Raji (cell line): ENCODE results near the gene SMKR1.

Experiments used
- POLR2A ChIP-seq: IDR thresholded peaks from 2 replicates; pipeline ENCODE4 v1.6.1; 2011; ENCODE audit warnings: low read depth, low read length, control low read depth; ENCODE audit not compliant: insufficient read depth

The SMKR1 gene

DNA sequence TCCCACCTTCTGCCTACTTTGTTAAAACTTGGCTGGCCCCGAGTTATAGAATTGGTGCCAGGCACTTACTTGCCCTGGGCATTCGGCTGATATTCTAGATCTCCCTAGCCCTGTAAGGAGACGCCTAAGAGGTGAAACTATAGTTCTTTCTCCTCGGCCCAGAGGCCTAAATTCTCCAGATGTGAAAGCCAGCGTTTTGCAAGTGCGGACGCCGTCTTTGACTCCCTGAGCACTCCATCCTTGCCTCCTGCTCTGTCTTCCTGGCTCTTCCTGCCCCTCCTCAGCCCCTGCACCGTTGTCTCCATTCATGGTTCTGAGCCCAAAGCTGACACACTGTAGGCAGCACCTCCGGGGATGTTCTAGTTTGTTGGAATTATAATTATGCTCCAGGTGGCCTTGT lies 11.2 kb downstream of the SMKR1 start:
- no peak for TF ChIP-seq POLR2A

DNA sequence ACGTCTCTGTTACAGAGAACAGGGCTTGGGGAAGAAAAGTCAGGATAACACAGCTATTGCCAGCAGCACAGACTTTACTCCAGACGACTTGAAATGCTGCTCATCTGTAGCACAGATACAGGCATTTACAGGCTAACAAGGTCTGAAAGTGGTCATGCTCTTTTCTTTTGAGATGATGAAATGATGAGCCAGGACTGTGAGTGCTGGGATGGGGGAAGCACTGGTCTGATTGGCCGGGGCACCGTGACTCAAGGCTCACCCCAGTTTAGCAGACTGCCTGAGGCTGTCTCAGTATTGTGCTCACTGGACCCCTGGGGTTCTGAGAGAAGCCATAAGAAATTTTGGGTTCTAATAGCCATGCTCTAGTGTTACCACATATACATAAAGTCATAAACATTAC lies 12.4 kb downstream of the SMKR1 start:
- TF ChIP-seq POLR2A, result no peak

DNA sequence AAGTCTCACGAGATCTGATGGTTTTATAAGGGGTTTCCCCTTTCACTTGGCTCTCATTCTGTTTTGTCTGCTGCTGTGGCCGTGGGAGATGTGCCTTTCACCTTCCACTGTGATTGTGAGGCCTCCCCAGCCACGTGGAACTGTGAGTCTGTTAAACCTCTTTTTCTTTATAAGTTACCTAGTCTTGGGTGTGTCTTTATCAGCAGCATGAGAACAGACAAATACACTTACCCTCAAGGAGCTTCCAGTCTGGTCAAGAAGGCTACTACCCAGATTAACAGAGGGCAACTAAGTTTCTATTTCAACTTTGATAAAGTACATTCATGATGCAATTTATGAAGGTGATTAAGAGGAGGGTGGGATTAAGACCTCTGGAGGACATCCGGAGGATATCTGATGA lies 13.1 kb downstream of the SMKR1 start:
- TF ChIP-seq POLR2A, result no peak

DNA sequence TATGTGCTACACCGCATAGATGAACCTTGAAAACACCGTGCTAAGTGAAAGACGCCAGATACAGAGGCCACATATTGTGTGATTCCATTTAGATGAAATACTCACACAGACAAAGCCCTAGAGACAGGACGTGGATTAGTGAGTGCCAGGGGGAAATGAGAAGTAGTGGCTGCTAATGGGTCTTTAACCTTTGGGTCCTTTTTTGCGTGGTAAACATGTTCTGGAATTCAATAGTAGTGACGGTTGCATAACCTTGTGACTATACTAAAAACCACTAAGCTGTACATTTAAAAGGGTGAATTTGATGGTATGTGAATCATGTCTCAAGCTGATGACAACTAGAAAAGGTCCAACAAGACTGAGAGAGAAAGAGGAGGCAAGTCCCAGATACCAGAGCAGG lies 15.6 kb downstream of the SMKR1 start:
- TF ChIP-seq POLR2A, result no peak

DNA sequence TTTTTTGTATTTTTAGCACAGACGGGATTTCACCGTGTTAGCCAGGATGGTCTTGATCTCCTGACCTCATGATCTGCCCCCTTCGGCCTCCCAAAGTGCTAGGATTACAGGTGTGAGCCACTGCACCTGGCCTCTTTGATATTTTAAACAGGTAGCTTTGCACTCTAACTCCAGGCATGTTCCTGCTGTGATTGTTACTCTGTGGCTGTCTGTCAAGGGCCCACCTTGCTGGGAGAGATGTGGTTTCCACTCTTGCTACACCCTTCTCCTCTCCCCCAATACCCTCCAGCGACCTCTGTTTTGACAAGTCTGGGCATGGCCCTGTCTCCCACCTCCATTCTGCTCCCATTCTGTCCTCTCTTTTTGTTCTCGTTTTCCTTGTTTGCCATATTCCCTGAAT lies 17.1 kb downstream of the SMKR1 start:
- TF ChIP-seq POLR2A, result no peak

DNA sequence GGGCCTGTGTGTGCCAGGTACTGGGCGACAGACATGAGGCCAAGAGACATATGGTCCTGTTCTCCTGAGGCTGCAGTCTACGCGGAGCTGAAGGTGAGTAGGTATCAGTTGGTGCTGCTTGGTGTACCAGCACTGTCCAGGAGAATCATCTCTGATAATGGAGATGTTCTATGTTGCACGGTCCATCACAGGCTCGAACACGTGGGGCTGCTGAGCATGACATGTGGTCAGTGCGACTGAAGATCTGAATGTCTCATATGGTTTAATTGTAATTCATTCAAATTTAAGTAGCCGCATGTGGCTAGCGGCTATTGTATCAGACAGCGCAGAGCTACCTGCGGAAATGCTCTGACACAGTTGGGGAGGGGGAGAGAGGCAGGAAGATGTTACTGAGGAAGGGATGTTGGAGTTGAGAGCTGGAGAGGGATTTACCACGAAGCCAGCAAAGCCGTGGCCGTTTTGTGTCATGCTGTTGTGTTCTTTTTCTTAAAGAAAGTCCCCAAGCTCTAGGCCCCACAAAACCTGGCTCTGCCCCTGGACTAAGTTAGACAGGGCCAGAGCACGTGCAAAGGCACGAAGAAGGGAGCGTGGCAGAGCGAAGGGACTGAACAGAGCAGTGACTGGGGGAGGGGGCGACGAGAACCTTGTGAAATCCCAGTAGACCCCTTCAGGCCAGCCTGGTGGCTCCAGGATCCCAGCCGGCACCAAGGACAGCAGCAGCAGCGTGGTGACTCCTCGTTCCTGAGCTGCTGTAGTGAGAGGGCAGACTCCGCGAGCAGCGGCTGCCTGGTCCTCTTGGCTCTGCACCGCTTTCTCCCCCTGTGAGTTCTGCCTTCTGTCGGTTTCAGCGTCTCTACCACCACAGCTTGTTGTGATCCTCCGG lies 20.0 kb downstream of the SMKR1 start:
- no peak for TF ChIP-seq POLR2A

DNA sequence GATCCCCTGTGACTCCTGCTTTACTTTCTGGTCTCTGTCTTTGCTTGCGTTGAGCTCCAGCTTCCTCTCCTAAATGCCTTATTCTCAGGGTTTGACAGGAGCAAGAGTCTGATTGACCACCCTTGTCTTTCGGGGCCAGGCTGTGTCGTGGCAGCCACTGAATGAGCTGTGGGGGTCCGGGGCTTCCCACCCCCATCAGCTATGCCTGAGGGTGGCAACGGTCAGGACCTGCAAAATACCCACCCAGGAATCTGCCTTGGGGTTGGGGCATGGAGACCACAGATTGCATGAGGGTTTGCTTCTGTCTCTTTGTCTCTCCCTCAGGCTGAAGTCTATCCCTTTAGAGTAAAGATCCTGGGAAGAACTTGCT lies 20.6 kb downstream of the SMKR1 start:
- TF ChIP-seq POLR2A, result no peak

DNA sequence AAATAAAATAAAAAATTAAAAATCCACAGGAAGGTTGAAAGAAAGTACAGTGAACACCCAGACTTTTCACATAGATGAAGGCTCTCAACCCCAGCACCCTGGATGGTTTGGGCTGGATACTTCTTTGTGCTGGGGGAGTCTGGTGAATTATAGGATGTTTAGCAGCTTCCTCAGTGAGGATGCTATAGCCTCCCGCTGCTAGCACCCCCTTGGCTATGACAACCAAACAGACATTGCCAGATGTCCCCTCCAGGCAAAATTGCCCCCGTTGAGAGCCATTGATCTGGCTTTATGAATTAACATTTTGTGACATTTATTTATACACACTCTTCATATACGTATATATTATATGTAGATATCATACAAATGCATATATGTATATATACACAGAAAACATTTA lies 21.6 kb downstream of the SMKR1 start:
- no peak for TF ChIP-seq POLR2A

DNA sequence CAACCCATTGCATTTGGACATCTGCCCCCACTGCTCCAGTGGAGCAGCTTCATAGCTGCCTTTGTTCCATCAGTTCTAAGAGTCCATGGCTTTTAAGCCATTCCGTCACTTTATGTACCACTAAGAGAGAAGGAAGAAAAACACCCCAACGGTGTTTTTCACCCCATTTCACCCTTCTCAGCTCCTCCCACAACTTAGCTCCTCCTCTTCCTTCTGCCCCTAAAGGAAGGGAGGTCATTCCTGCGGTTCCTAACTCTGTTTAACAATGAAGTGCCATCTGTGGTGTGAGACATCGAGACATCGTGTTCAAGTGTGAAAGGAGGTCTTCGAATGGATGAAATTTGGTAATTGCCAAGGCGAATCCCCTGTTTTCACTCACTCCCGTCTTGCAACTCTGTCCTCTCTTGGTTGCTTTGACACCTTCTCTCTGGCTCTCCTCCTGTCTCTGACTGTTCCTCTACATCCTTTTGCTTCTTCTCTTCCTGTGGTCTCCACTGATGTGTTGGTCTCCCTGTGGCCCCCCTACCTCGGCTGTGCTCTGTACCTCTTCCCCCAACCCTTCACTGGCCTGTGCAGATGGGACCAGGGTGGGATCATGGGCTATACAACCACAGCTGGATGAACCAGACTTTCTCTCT lies 23.0 kb downstream of the SMKR1 start:
- no peak for TF ChIP-seq POLR2A

DNA sequence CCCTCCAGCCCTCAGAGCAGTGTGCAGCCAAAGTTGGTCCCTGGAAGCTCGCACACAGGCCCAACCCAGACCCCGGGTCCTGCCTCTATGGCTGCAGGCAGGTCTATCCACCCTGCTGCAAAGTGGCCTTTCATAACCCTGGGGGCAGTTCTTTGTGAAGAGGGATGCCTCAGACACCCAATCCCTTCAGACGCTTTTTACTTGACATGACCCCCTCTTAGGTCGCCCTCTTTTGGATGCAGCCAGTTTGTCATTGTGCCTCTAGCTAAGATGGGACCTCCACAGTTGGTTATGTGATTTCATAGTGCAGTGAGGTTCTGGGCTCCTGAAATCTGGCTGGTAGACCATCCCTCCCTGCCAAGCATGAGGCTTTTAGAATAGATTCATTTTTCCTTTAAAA lies 27.3 kb downstream of the SMKR1 start:
- no peak for TF ChIP-seq POLR2A

DNA sequence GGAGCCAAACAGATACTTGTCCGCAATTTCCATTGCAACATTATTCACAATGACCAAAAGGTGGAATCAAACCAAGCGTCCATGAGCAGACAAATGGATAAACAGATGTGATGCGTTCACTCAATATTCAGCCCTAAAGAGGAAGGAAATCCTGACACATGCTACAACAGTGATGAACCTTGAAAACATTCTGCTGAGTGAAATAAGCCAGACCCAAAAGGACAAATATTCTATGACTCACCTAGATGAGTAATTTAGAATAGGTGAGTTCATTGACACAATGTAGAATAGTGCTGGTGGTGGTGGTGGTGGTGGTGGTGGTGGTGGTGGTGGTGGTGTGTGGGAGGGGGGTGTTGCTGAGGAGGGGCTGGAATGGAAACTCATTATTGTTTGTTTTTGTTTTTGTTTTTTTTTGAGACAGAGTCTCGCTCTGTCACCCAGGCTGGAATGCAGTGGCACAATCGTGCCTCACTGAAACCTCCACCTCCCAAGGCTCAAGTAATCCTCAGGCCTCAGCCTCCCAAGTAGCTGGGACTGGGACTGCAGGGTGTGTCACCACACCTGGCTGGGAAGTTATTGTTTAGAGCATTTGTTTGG lies 28.6 kb downstream of the SMKR1 start:
- no peak for TF ChIP-seq POLR2A

DNA sequence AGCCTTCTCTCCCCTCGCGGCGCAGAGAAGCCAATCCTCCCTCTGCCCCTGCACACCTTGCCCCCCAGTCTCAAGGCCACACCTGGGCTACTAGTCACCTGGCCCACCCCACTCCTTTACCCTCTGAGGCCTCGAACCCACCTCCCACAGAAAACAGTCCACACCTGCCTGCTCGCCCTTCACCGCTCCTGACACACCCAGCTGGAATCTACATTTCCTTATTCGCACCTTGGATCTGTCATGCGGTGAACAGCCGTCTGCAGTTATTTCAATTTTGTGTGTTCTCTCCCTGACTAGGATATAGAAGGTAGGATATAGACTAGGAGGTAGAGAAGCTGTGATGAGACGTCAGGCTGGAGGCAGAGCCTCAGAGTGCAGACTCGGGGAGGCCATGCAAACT lies 29.4 kb downstream of the SMKR1 start:
- TF ChIP-seq POLR2A, result no peak

DNA sequence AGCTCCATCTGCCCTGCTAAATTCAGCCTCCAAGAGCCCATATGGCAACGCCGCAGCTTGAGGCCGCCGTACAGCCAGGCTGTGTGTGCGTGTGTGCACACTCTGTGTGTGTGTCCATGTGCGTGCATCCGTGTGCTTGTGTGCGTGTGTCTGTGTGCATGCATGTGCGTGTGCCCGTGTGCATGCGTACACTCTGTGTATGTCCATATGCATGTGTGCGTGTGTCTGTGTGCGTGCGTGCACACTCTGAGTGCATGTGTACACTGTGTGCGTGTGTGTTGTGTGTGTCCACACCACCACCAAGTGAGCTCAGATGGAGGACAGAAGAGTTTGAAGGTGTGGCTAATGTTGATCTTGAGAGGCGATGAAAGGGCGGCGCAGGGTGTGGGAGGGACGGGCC lies 30.0 kb downstream of the SMKR1 start:
- TF ChIP-seq POLR2A, result no peak

DNA sequence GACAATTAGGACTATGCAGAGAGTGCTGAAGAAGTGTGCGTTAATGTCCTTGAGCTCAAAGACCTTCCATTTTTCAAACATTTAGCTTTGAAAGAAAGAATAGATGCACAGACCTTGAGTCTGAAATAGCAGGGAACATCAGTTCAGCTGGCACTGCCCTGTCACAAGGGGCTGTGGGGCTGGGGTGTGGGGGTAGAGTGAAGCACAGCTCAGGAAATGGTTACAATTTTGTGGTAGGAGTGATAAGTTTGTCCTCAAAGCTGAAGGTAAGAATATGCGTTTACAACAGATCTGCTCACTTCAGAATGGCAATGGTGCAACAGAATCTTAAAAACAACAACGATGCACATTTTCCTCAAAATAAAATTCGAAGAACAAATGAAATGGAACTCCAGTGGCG lies 33.6 kb downstream of the SMKR1 start:
- no peak for TF ChIP-seq POLR2A

DNA sequence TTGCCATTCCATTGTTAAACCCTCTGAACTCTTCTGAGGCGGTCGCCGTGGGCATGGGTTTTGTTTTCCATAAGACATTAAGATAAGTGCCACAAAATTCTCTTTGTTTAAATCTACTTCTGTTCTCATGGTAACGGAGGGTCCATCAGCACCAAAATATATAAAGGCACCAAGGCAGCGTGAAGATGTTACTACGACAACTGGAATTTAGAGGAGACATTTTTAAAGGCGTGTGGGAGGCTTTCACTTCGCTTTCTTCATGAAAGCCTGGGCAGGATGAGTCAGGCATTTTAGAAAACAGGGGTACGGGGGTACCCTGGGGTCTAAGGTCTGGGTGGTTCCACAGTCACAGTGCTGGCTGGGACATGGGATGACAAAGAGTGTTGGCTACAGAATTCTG lies 34.0 kb downstream of the SMKR1 start:
- TF ChIP-seq POLR2A, result no peak

DNA sequence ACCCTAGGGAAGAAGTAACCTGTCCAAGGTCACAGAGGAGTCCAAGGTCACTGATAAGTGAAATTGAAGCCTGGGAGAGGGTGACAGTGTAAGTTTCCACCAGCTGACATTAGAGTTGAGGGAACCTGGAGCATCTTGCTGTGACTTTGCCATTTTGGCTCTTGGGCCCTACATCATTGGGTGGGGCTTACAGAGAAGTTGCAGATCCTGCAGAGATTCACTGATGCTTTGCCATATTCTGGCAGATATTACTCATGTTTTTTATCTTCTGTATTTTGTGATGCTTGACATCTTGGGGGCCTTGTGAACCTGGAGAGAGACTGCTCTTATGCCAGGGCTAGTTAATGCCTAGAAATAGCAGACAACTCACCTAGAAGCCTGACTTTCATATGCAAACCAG lies 36.5 kb downstream of the SMKR1 start:
- TF ChIP-seq POLR2A, result no peak

DNA sequence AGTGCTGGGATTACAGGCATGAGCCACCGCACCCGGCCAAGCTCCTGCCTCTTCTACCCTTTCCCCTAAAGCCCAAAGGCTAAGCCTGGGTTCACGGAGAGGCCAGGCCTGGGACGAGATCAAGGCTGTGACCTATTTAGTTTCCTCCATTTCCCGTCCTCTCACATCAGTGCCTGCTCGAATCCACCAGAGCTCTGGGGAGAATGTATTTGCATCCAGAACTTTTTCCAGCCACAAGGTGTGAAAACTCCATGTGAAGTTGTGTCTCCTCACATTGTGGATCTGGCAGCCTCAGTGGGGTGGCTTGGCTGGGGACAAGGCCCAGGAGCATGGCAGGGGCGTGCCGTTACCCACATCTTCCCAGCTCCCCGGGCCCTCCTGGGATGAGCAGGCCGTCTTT lies 38.0 kb downstream of the SMKR1 start:
- no peak for TF ChIP-seq POLR2A

DNA sequence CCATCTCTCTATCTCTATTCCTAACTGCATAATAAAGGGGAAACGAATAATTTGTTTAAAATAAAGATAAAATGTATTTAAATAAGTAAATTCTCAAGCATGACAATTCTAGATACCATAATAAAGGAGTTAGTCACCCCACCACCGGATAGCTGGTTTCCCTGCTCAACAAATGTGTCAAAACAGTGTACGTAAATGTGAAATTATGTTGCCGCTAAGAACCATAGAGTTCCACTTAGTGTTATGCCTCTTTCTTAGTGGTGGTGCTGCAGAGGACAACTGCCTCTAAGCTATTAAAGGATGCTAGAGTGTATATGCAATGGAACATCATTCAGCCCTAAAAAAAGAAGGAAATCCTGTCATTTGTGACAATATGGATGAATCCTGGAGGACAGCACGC lies 42.4 kb downstream of the SMKR1 start:
- TF ChIP-seq POLR2A, result no peak
